B cell (primary cell): ENCODE results near the gene AHRR. TPM values are rescaled to one million over a fixed set of nuclear protein-coding genes. Genes with fewer than 3 reads are reported as not detected.

Source experiments
- ATAC-seq: fragments of 200-7000 bp; cut with Tn5 transposase; one replicate; pipeline ENCODE4 v1.10.0; 2021; ENCODE audit warnings: low read depth, mild to moderate bottlenecking, moderate number of reproducible peaks, moderate library complexity
- CTCF ChIA-PET: fragments of 350-600 bp; sonication (Branson Sonifier 250); formaldehyde crosslinking; loops from one replicate; lab custom pipeline; 2021; ENCODE audit warnings: antibody characterized with exemption, inconsistent platforms; lab: Charles Lee
- POLR2A ChIA-PET: fragments of 350-600 bp; sonication (Branson Sonifier 250); formaldehyde crosslinking; loops from one replicate; lab custom pipeline; 2021; ENCODE audit warnings: antibody characterized with exemption; lab: Charles Lee
- DNase-seq: peaks from one replicate; pipeline ENCODE4 v3.0.0; 2013
- H2AFZ ChIP-seq: 2 replicates; pipeline ENCODE4 v1.6.1; 2012; ENCODE audit warnings: mild to moderate bottlenecking, low read depth, low read length; ENCODE audit not compliant: insufficient read depth, poor library complexity, severe bottlenecking
- H3K27ac ChIP-seq, 2 donors: 1 replicate in 1 of 2; 2 replicates in 1 of 2; pipeline ENCODE4 v1.5.1; 2012 to 2013; ENCODE audit warnings: low read length in 2 of 2, mild to moderate bottlenecking in 2 of 2, moderate library complexity in 1 of 2
- H3K27me3 ChIP-seq, 4 experiments: fragments of 200-600 bp in 1 of 4; sonication (generic) in 1 of 4; replicated peaks in 1 of 4; 1 replicate in 2 of 4; 2 replicates in 2 of 4; pipeline versions ENCODE4 v1.6.1 to v1.7.0; 2013 to 2016; ENCODE audit warnings: low read length in 3 of 4, mild to moderate bottlenecking in 2 of 4, mixed read lengths in 1 of 4, moderate library complexity in 1 of 4; ENCODE audit not compliant: insufficient read depth in 4 of 4, control insufficient read depth in 3 of 4; ENCODE audit errors: control extremely low read depth in 1 of 4
- H3K36me3 ChIP-seq, 2 experiments: replicated peaks in 1 of 2; 1 replicate in 1 of 2; 2 replicates in 1 of 2; pipeline versions ENCODE4 v1.6.1 to v1.7.1; 2013; ENCODE audit warnings: low read length in 1 of 2; ENCODE audit not compliant: insufficient read depth in 2 of 2, control insufficient read depth in 1 of 2; ENCODE audit errors: control extremely low read depth in 1 of 2, extremely low read depth in 1 of 2
- H3K4me1 ChIP-seq, 2 donors: fragments of 200-600 bp in 1 of 2; sonication (generic) in 1 of 2; 1 replicate in 1 of 2; 2 replicates in 1 of 2; pipeline versions ENCODE4 v1.5.1 to v1.6.1; 2013 to 2017; ENCODE audit warnings: low read length in 2 of 2; ENCODE audit not compliant: control insufficient read depth in 2 of 2, insufficient read depth in 2 of 2
- H3K4me2 ChIP-seq: replicated peaks from 2 replicates; pipeline ENCODE3; 2012; ENCODE audit warnings: mild to moderate bottlenecking, low read depth, low read length; ENCODE audit not compliant: poor library complexity, severe bottlenecking
- H3K4me3 ChIP-seq, 5 experiments: fragments of 200-600 bp in 1 of 5; sonication (generic) in 1 of 5; 1 replicate in 3 of 5; 2 replicates in 2 of 5; pipeline versions ENCODE4 v1.5.1 to v1.7.0; 2011 to 2016; ENCODE audit warnings: low read length in 4 of 5, mild to moderate bottlenecking in 4 of 5, low read depth in 2 of 5, control low read depth in 1 of 5, moderate library complexity in 1 of 5; ENCODE audit not compliant: insufficient read depth in 1 of 5; ENCODE audit errors: control extremely low read depth in 1 of 5, extremely low read depth in 1 of 5
- H3K79me2 ChIP-seq: fragments of 200-600 bp; sonication (generic); one replicate; pipeline ENCODE4 v1.6.0; 2016; ENCODE audit warnings: low read length; ENCODE audit not compliant: control insufficient read depth, insufficient read depth
- H3K9ac ChIP-seq: fragments of 200-600 bp; sonication (generic); 2 replicates; pipeline ENCODE4 v1.6.1; 2017; ENCODE audit warnings: mild to moderate bottlenecking, low read length, moderate library complexity
- H3K9me3 ChIP-seq, 3 donors: one replicate each; pipeline versions ENCODE4 v1.6.1 to v1.7.1; 2013; ENCODE audit warnings: low read length in 2 of 3; ENCODE audit not compliant: control insufficient read depth in 2 of 3, insufficient read depth in 1 of 3; ENCODE audit errors: control extremely low read depth in 1 of 3
- H4K20me1 ChIP-seq: 2 replicates; pipeline ENCODE4 v1.6.0; 2012; ENCODE audit warnings: mild to moderate bottlenecking, low read length; ENCODE audit not compliant: insufficient read depth, control insufficient read depth, poor library complexity, severe bottlenecking
- H3K27ac Mint-ChIP-seq: one replicate; pipeline ENCODE4 v1.8.0; 2021; ENCODE audit warnings: mixed read lengths
- H3K27me3 Mint-ChIP-seq: one replicate; pipeline ENCODE4 v1.8.0; 2021; ENCODE audit warnings: mixed read lengths
- H3K4me1 Mint-ChIP-seq: one replicate; pipeline ENCODE4 v1.8.0; 2021; ENCODE audit warnings: mixed read lengths
- H3K4me3 Mint-ChIP-seq: one replicate; pipeline ENCODE4 v1.8.0; 2021; ENCODE audit warnings: mixed read lengths
- H3K9me3 Mint-ChIP-seq: one replicate; pipeline ENCODE4 v1.8.0; 2022; ENCODE audit warnings: mixed read lengths; ENCODE audit not compliant: insufficient read depth
- CTCF ChIP-seq: fragments of 200-600 bp; IDR thresholded peaks from one replicate; pipeline ENCODE4 v1.8.0; 2022; ENCODE audit warnings: antibody characterized with exemption, mild to moderate bottlenecking
- EZH2 ChIP-seq: IDR thresholded peaks from 2 replicates; pipeline ENCODE4 v1.6.1; 2012; ENCODE audit warnings: borderline replicate concordance, low read depth, mild to moderate bottlenecking, moderate library complexity, low read length; ENCODE audit not compliant: insufficient read depth, poor library complexity, severe bottlenecking
- WGBS: methylation state at CpG from one replicate; pipeline ENCODE4 v1.1.5; 2013; ENCODE audit warnings: missing lambda C conversion rate; ENCODE audit not compliant: insufficient coverage; 5-methylcytosine and 5-hydroxymethylcytosine counted together
- intact Hi-C: fragments of 100-400 bp; cut with micrococcal nuclease; formaldehyde crosslinking; loops from one replicate; pipeline ENCODE4 v1.10.0; 2022
- polyA plus RNA-seq: library from polyadenylated mRNA; depleted of rRNA; stranded (reverse); fragments of >200 nt; gene quantifications from 2 replicates; pipeline ENCODE4 v1.2.3, GENCODE V29; 2012
- total RNA-seq, 2 donors: library from RNA; stranded (reverse); fragments of 120-200 nt in 1 of 2; gene quantifications; 1 replicate in 1 of 2; 2 replicates in 1 of 2; pipeline versions ENCODE4 v1.2.3 to v1.2.4, GENCODE V29; 2013 to 2022

AHRR gene
- total and polyA plus RNA-seq, 2 donors (not counting 1 experiment from before 2014, with no cell fraction given): 0.13 to 1.7 TPM

GRCh38 chr5:432201-432927 lies 110.8 kb downstream of the AHRR start:
- H3K4me1 ChIP-seq: no peaks in the 10 kb centered on the region
- H3K4me2 ChIP-seq: no peak overlapping the region
- ATAC-seq: no peak
- 85% methylated on average over 15 of the region's 18 CpGs for WGBS
- Mint-ChIP-seq H3K4me1 (no peaks in the 10 kb centered on the region), H3K27me3 (peaks cover 12% of the 10 kb centered on the region), H3K9me3 (no peaks in the 10 kb centered on the region), H3K4me3 (no peak overlapping the region), H3K27ac (no peak overlapping the region)
- peaks cover 0 to 10% (median 0%) of the 10 kb centered on the region in 4 experiments for H3K27me3 ChIP-seq
- no peaks in the 10 kb centered on the region for H3K79me2 ChIP-seq
- H3K9ac ChIP-seq: no peak overlapping the region
- TF ChIP-seq CTCF (no peak), EZH2 (no peak)
- intact Hi-C loops: no loop called here
- peaks cover 0 to 1% (median 0%) of the 10 kb centered on the region in 3 donors for H3K9me3 ChIP-seq
- CTCF ChIA-PET: interaction anchor here (0.6 to 2.0 kb wide), 5 partner anchors 14 to 148 kb away, joined by 3 to 7 read pairs (median 4); no protein-coding TSS in a partner anchor
- no peak for DNase-seq
- H3K36me3 ChIP-seq: no peaks in the 10 kb centered on the region
- POLR2A ChIA-PET: no interaction called here
- H3K4me3 ChIP-seq: no peak overlapping the region
- no peaks in the 10 kb centered on the region for H4K20me1 ChIP-seq
- no peak overlapping the region for H3K27ac ChIP-seq
- H2AFZ ChIP-seq: no peak overlapping the region
